Testis (tissue), 2 donors: ENCODE measurements around the gene RNF207.

Experiments used
- POLR2A ChIP-seq: fragments of 450-650 bp; IDR thresholded peaks from one replicate; pipeline ENCODE4 v1.6.1; 2017; ENCODE audit warnings: antibody characterized with exemption, mild to moderate bottlenecking, moderate library complexity
- TF ChIP-seq, protein P1 (sequence below), 3 experiments: fragments of 450-650 bp in 2 of 3; fragments of 200-600 bp in 1 of 3; sonication (generic) in 1 of 3; IDR thresholded peaks; one replicate each; pipeline ENCODE4 v1.5.1; 2016 to 2019; ENCODE audit warnings: antibody characterized with exemption in 3 of 3, mild to moderate bottlenecking in 2 of 3, moderate library complexity in 1 of 3

DNA sequence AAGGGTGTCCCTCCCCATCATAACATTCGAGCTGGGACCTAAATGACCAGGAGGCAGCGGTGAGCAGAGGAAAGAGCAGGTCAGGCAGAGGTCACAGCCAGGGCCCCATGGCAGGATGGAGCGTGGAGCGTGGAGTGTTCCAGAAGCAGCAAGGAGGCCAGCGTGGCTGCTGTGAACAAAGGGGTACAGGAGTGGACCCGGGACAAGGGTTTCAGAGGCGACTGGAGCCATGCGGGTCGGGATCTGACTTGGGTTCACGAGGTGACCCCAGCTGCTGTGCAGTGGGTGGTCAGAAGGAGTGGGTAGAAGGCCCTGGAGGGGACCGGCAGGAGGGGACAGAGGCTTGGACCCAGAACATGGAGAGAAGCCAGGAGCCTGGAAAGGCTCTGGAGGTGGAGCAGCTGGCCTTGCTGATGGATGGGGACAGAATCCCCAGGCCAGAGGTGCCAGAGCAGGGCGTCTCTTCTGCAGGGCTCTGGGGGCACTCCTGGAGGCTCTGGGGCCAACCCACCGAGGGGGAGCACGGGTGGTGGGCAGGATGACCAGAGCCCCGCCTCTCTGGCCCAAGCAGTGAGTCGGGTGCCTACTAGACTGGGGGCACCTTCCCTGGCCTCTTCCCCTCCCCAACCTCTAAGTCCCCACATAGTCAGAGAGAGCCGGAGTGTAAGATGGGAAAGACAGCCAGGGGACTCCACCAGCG, 28.1 kb upstream of the RNF207 start:
- TF ChIP-seq, protein P1, sequence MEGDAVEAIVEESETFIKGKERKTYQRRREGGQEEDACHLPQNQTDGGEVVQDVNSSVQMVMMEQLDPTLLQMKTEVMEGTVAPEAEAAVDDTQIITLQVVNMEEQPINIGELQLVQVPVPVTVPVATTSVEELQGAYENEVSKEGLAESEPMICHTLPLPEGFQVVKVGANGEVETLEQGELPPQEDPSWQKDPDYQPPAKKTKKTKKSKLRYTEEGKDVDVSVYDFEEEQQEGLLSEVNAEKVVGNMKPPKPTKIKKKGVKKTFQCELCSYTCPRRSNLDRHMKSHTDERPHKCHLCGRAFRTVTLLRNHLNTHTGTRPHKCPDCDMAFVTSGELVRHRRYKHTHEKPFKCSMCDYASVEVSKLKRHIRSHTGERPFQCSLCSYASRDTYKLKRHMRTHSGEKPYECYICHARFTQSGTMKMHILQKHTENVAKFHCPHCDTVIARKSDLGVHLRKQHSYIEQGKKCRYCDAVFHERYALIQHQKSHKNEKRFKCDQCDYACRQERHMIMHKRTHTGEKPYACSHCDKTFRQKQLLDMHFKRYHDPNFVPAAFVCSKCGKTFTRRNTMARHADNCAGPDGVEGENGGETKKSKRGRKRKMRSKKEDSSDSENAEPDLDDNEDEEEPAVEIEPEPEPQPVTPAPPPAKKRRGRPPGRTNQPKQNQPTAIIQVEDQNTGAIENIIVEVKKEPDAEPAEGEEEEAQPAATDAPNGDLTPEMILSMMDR (IDR thresholded peaks at IDR 0.05) = no peak
- no peak for TF ChIP-seq POLR2A
